Kidney (tissue), 14 donors: ENCODE data around the gene DENND4A. TPM values are rescaled to one million over a fixed set of nuclear protein-coding genes. Genes with fewer than 3 reads are reported as not detected.

Experiments used
- DNase-seq, 5 donors: peaks; one replicate each; pipeline ENCODE4 v3.0.0-alpha.2; 2013 to 2020
- FAIRE-seq: peaks from 2 replicates; lab custom pipeline; 2012; peaks lifted over from hg19 to GRCh38; lab: Jason Lieb, UNC
- H3K27ac ChIP-seq, 2 donors: one replicate each; pipeline ENCODE4 v1.7.0; 2013; ENCODE audit warnings: low read depth in 2 of 2, low read length in 2 of 2, inconsistent platforms in 1 of 2
- H3K27me3 ChIP-seq: one replicate; pipeline ENCODE4 v1.7.1; 2013; ENCODE audit warnings: low read length, inconsistent platforms; ENCODE audit not compliant: control insufficient read depth, insufficient read depth
- H3K36me3 ChIP-seq, 3 donors: one replicate each; pipeline versions ENCODE4 v1.7.0 to v1.7.1; 2013; ENCODE audit warnings: low read length in 3 of 3, control low read depth in 1 of 3, inconsistent platforms in 1 of 3; ENCODE audit not compliant: insufficient read depth in 3 of 3, control insufficient read depth in 2 of 3
- H3K4me1 ChIP-seq, 3 donors: one replicate each; pipeline versions ENCODE4 v1.7.0 to v1.7.1; 2013; ENCODE audit warnings: low read length in 3 of 3, inconsistent platforms in 1 of 3, low read depth in 1 of 3; ENCODE audit not compliant: control insufficient read depth in 2 of 3, insufficient read depth in 2 of 3
- H3K4me3 ChIP-seq, 3 donors: one replicate each; pipeline versions ENCODE4 v1.7.0 to v1.8.1; 2013; ENCODE audit warnings: low read length in 3 of 3, control low read depth in 1 of 3, inconsistent platforms in 1 of 3
- H3K9ac ChIP-seq, 3 donors: one replicate each; pipeline versions ENCODE4 v1.7.0 to v1.7.1; 2013; ENCODE audit warnings: low read length in 3 of 3, control low read depth in 1 of 3, inconsistent platforms in 1 of 3
- H3K9me3 ChIP-seq, 3 donors: one replicate each; pipeline versions ENCODE4 v1.7.0 to v1.7.1; 2013; ENCODE audit warnings: low read length in 3 of 3, control low read depth in 1 of 3, inconsistent platforms in 1 of 3; ENCODE audit not compliant: control insufficient read depth in 2 of 3, insufficient read depth in 1 of 3
- CTCF ChIP-seq: IDR thresholded peaks from 3 replicates; pipeline ENCODE4 v1.5.1; 2012; ENCODE audit warnings: mild to moderate bottlenecking, moderate library complexity, borderline replicate concordance; ENCODE audit not compliant: insufficient read depth; ENCODE audit errors: extremely low read depth
- intact Hi-C: fragments of 100-400 bp; cut with DNase I; formaldehyde crosslinking; loops from one replicate; pipeline ENCODE4 v1.11.1; 2022
- polyA plus RNA-seq: library from polyadenylated mRNA; stranded (reverse); fragments of 350-450 nt; fragmentation: Illumina TruSeq; extraction: RNeasy Lipid Tissue Mini Kit (QIAGEN cat#74804); gene quantifications from one replicate; pipeline ENCODE4 v1.2.3, GENCODE V29; 2014; ENCODE audit warnings: low read depth, low replicate concordance; ENCODE audit not compliant: insufficient read depth
- total RNA-seq: library from RNA; stranded (reverse); fragmentation: NEBNext Ultra II Directional; extraction: Animal tissue kit (Norgen Biotek cat#: 25700); gene quantifications from one replicate; pipeline ENCODE4 v1.2.1, GENCODE V29; 2021
- donor health status: control.
- donor health status: control.
- donor health status: control.
- donor health status: control.
- donor health status: control.
- donor health status: DM: yes; HTN: yes; CAD: no.
- donor health status: Normal renal cell carcinoma (clear cell type).

Gene DENND4A
- total and polyA plus RNA-seq, 2 donors from 2014 or later, result 8.6 to 35.9 TPM

DNA sequence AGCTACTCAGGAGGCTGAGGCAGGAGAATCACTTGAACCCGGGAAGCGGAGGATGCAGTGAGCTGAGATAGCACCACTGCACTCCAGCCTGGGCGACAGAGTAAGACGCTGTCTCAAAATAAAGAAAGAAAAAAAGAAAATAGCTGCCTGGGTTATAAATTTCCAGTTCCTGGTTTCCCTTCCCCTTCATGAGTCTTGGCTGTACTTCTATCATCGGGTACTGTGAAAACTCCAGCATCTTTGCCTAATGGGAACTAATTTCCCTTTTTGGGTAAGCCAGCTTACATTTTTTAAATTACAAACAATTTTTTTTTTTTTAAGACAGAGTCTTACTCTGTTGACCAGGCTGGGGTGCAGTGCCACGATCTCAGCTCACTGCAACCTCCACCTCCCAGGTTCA lies 15.0 kb downstream of the DENND4A start:
- Histone ChIP-seq H3K9me3 (no peaks in the 10 kb centered on the region), H3K4me3 (no peak overlapping the region), H3K36me3 (no peaks in the 10 kb centered on the region), H3K27ac (no peak overlapping the region), H3K9ac (no peak overlapping the region), H3K27me3 (no peaks in the 10 kb centered on the region), H3K4me1 (no peaks in the 10 kb centered on the region)
- FAIRE-seq (no peak), DNase-seq (no peak)
- intact Hi-C loops, result no loop called here
- no peak for TF ChIP-seq CTCF

DNA sequence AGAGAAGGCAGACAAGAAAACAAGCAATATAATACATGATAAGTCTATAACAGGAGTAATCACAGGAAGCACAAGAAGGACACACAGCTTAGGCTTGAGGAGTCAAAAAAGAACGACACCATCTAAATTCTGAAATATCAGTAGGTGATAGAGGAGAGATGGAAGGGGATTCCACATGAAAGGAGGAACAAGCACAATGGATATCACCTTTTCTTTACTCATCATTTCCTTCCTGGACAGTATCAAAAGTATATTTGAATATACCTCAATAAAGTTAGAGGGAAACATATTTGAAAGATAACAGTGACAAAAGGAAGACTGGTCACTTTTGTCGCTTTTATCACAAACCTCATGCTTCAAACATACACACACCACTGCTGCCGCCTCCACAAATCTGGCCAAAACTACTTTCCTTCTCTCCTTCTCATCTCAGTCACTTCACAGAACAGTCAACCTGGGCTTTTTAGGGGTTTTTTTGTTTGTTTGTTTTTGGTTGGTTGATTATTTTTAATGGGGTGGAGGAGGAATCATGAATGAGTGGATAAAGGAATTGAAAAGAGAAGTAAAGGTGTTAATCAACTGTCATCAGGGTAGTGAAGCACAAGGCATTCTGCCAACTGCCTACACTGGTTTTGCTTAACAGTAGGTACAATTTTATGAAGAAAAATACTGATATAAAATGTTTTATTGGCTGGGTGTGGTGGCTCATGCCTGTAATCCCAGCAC lies 18.5 kb downstream of the DENND4A start:
- Histone ChIP-seq H3K27me3 (no peaks in the 10 kb centered on the region), H3K9me3 (no peaks in the 10 kb centered on the region), H3K4me1 (no peaks in the 10 kb centered on the region), H3K27ac (no peak overlapping the region), H3K9ac (no peak overlapping the region), H3K4me3 (no peak overlapping the region), H3K36me3 (no peaks in the 10 kb centered on the region)
- FAIRE-seq (no peak), DNase-seq (no peak)
- intact Hi-C loops, result no loop called here
- TF ChIP-seq CTCF, result no peak

GRCh38 chr15:65772930-65773329 lies 19.2 kb downstream of the DENND4A start:
- no peak for FAIRE-seq
- no peak for TF ChIP-seq CTCF
- no peak for DNase-seq
- H3K4me3 ChIP-seq, result no peak overlapping the region
- no peaks in the 10 kb centered on the region for H3K27me3 ChIP-seq
- H3K27ac ChIP-seq, result no peak overlapping the region
- H3K4me1 ChIP-seq, result no peaks in the 10 kb centered on the region
- H3K9ac ChIP-seq, result no peak overlapping the region
- no peaks in the 10 kb centered on the region for H3K9me3 ChIP-seq
- intact Hi-C loops, result no loop called here
- no peaks in the 10 kb centered on the region for H3K36me3 ChIP-seq
